Measurements from ENCODE around the gene SERBP1.

SERBP1 gene

GRCh38 chr1:67404212-67404620, 26.0 kb downstream of the SERBP1 start:
- no peak for TF ChIP-seq TAF1 (IDR thresholded peaks at IDR 0.05; ENCODE audit: borderline replicate concordance, insufficient read depth, low read length)
- TF ChIP-seq POLR2AphosphoS5 (IDR thresholded peaks at IDR 0.05; ENCODE audit: low read depth, low read length), result peak; percentile 35; the same call in 1 of the 2 replicates

DNA sequence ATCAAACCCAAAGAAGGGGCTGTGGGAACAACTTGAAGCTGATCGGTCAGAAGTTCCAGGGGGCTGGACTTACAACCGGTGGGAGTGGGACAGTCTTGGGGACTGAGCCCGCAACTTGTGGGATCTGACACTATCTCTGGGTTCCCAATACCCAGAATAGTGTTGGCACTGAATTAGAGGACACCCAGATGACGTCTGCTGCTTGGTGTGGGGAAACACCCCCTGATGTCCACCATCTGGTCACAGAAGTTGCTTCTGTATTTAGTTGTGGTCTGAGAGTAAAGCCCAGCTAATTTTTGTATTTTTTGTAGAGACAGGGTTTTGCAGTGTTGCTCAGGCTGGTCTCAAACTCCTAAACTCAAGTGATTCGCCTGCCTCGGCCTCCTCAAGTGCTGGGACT, 28.8 kb downstream of the SERBP1 start:
- TF ChIP-seq TAF1 (IDR thresholded peaks at IDR 0.05; ENCODE audit: borderline replicate concordance, insufficient read depth, low read length) (no peak), SIN3A (IDR thresholded peaks at IDR 0.05; ENCODE audit: borderline replicate concordance, insufficient read depth, low read length) (no peak), FOXP2 (optimal IDR thresholded peaks at IDR 0.05; ENCODE audit: borderline replicate concordance, extremely low read depth, extremely low read length, insufficient read depth) (no peak), REST (IDR thresholded peaks at IDR 0.05; ENCODE audit: insufficient read depth in 1 of 2, low read depth in 2 of 2, low read length in 2 of 2) (no peak), POLR2AphosphoS5 (IDR thresholded peaks at IDR 0.05; ENCODE audit: low read depth, low read length) (no peak)

DNA sequence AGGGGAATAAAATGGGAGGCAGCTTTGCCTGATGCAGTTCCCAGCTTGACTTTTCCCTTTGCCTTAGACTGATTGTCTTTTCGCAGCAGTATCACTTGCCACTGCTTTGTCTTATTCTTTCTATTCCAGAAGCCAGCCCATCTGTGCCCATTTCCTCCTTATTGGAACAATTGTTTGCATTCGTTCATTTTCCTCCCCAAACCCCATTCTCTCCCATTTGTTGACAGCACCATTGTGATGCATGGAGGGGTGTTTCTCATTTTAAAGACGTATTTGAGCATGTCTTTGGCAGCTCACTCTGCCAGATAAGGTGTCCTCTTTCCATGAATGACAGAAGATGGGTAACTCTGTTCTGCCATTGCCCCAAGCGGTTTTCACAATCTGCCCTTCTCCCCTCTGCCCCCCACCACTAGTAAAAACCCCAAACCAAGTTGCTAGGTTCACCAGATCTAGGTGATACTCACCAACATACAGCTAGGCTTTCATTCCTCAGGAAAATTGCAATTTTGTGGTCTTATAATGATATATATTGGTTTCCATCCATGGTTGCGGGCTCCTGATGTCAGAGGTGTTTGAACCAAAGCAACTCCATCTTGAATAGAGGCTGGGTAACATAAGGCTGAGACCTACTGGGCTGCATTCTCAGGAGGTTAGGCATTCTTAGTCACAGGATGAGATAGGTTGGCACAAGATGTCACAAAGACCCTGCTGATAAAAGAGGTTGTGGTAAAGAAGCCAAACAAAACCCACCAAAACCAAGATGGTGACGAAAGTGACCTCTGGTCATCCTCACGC, 30.8 kb downstream of the SERBP1 start:
- TF ChIP-seq REST (IDR thresholded peaks at IDR 0.05; ENCODE audit: insufficient read depth in 1 of 2, low read depth in 2 of 2, low read length in 2 of 2) (no peak), POLR2AphosphoS5 (IDR thresholded peaks at IDR 0.05; ENCODE audit: low read depth, low read length) (no peak), TAF1 (IDR thresholded peaks at IDR 0.05; ENCODE audit: borderline replicate concordance, insufficient read depth, low read length) (no peak), FOXP2 (optimal IDR thresholded peaks at IDR 0.05; ENCODE audit: borderline replicate concordance, extremely low read depth, extremely low read length, insufficient read depth) (no peak), SIN3A (IDR thresholded peaks at IDR 0.05; ENCODE audit: borderline replicate concordance, insufficient read depth, low read length) (no peak)

- TF ChIP-seq SIN3A (IDR thresholded peaks at IDR 0.05; ENCODE audit: borderline replicate concordance, insufficient read depth, low read length) (no peak), FOXP2 (optimal IDR thresholded peaks at IDR 0.05; ENCODE audit: borderline replicate concordance, extremely low read depth, extremely low read length, insufficient read depth) (no peak), TAF1 (IDR thresholded peaks at IDR 0.05; ENCODE audit: borderline replicate concordance, insufficient read depth, low read length) (no peak), POLR2AphosphoS5 (IDR thresholded peaks at IDR 0.05; ENCODE audit: low read depth, low read length) (no peak), REST (IDR thresholded peaks at IDR 0.05; ENCODE audit: insufficient read depth in 1 of 2, low read depth in 2 of 2, low read length in 2 of 2) (no peak)
These were observed 35.7 kb downstream of the SERBP1 start for GRCh38 chr1:67394548-67394947.

- no peak for TF ChIP-seq REST (IDR thresholded peaks at IDR 0.05; ENCODE audit: insufficient read depth in 1 of 2, low read depth in 2 of 2, low read length in 2 of 2)
- no peak for TF ChIP-seq SIN3A (IDR thresholded peaks at IDR 0.05; ENCODE audit: borderline replicate concordance, insufficient read depth, low read length)
- no peak for TF ChIP-seq FOXP2 (optimal IDR thresholded peaks at IDR 0.05; ENCODE audit: borderline replicate concordance, extremely low read depth, extremely low read length, insufficient read depth)
- TF ChIP-seq POLR2AphosphoS5 (IDR thresholded peaks at IDR 0.05; ENCODE audit: low read depth, low read length), result no peak
- no peak for TF ChIP-seq TAF1 (IDR thresholded peaks at IDR 0.05; ENCODE audit: borderline replicate concordance, insufficient read depth, low read length)
These were observed 36.5 kb downstream of the SERBP1 start for GRCh38 chr1:67393737-67394136.
